HCT116 (cell line): Measurements from ENCODE around the gene CDH9. TPM values are rescaled to one million over a fixed set of nuclear protein-coding genes. Genes with fewer than 3 reads are reported as not detected.

Experiments used
- ATAC-seq: fragments of 200-7000 bp; cut with Tn5 transposase; 2 replicates; pipeline ENCODE4 v1.9.1; 2020; ENCODE audit warnings: mild to moderate bottlenecking, moderate library complexity
- BruUV-seq: library from RNA; stranded (reverse); fragments of 400-500 nt; replicated peaks from 2 replicates; lab custom pipeline; 2021; lab: Mats Ljungman, UMichigan
- CTCF ChIA-PET: fragments of 300-600 bp; sonication (Branson Sonifier 250); formaldehyde crosslinking; loops from one replicate; lab custom pipeline; 2021; ENCODE audit warnings: antibody characterized with exemption; lab: Charles Lee
- POLR2A ChIA-PET: fragments of 300-600, 350-600 bp; sonication (Branson Sonifier 250); formaldehyde crosslinking; loops from one replicate; lab custom pipeline; 2021; ENCODE audit warnings: antibody characterized with exemption; lab: Charles Lee
- RAD21 ChIA-PET, 2 experiments: fragments of 300-600 bp; sonication (Branson Sonifier 250); formaldehyde crosslinking; loops; one replicate each; lab custom pipeline; 2023; ENCODE audit warnings: low total read pairs in 2 of 2; ENCODE audit not compliant: uncharacterized antibody in 2 of 2, unreplicated experiment in 2 of 2, low non-redundant PET in 1 of 2; lab: Charles Lee
- DNase-seq: peaks from one replicate; pipeline ENCODE4 v3.0.0-alpha.2; 2010; ENCODE audit warnings: low read depth, low spot score
- H2AFZ ChIP-seq: fragments of 200-600 bp; shearing (Covaris generic), sonication (generic); 2 replicates; pipeline ENCODE4 v1.6.1; 2017; ENCODE audit warnings: low read depth, mixed run types, mixed read lengths, antibody characterized with exemption, low read length; ENCODE audit not compliant: poor library complexity, severe bottlenecking
- H3K27ac ChIP-seq: 2 replicates; pipeline ENCODE4 v1.5.1; 2012; ENCODE audit warnings: low read depth, low read length
- H3K27me3 ChIP-seq: fragments of 200-600 bp; sonication (generic); 2 replicates; pipeline ENCODE4 v1.6.1; 2016; ENCODE audit warnings: mixed run types, low read length, mixed read lengths; ENCODE audit not compliant: insufficient read depth
- H3K36me3 ChIP-seq, 2 experiments: fragments of 200-500 bp in 1 of 2; fragments of 200-600 bp in 1 of 2; sonication (Bioruptor generic) in 1 of 2; sonication (generic) in 1 of 2; 2 replicates each; pipeline versions ENCODE4 v1.5.1 to v1.6.1; 2014 to 2016; ENCODE audit warnings: low read length in 2 of 2, inconsistent platforms in 1 of 2, mixed read lengths in 1 of 2, mixed run types in 1 of 2; ENCODE audit not compliant: insufficient read depth in 2 of 2, control insufficient read depth in 1 of 2
- H3K4me1 ChIP-seq, 2 experiments: fragments of 200-600 bp in 1 of 2; sonication (generic) in 1 of 2; 2 replicates each; pipeline versions ENCODE4 v1.5.1 to v1.6.1; 2012 to 2017; ENCODE audit warnings: low read length in 2 of 2, inconsistent platforms in 1 of 2, mild to moderate bottlenecking in 1 of 2, mixed read lengths in 1 of 2, mixed run types in 1 of 2, moderate library complexity in 1 of 2; ENCODE audit not compliant: insufficient read depth in 2 of 2, control insufficient read depth in 1 of 2
- H3K4me2 ChIP-seq: fragments of 200-600 bp; sonication (generic); 2 replicates; pipeline ENCODE4 v1.6.1; 2017; ENCODE audit warnings: mixed run types, low read length, mixed read lengths
- H3K4me3 ChIP-seq, 2 experiments: fragments of 200-600 bp in 1 of 2; sonication (generic) in 1 of 2; replicated peaks in 1 of 2; 2 replicates each; pipeline ENCODE4 v1.5.1; 2011 to 2016; ENCODE audit warnings: low read length in 2 of 2, control low read depth in 1 of 2, low read depth in 1 of 2, mild to moderate bottlenecking in 1 of 2, mixed read lengths in 1 of 2, mixed run types in 1 of 2
- H3K79me2 ChIP-seq: fragments of 200-600 bp; sonication (generic); 2 replicates; pipeline ENCODE4 v1.6.1; 2017; ENCODE audit warnings: mild to moderate bottlenecking, mixed run types, low read length, moderate library complexity, mixed read lengths; ENCODE audit not compliant: insufficient read depth
- H3K9ac ChIP-seq: fragments of 200-600 bp; sonication (generic); 2 replicates; pipeline ENCODE4 v1.6.1; 2016; ENCODE audit warnings: low read length, mixed read lengths
- H3K9me2 ChIP-seq: fragments of 200-600 bp; sonication (generic), shearing (Covaris generic); 2 replicates; pipeline ENCODE4 v1.6.1; 2017; ENCODE audit warnings: mixed run types, mild to moderate bottlenecking, moderate library complexity; ENCODE audit not compliant: insufficient read depth
- H3K9me3 ChIP-seq, 2 experiments: fragments of 200-500 bp in 1 of 2; fragments of 200-600 bp in 1 of 2; sonication (Bioruptor generic) in 1 of 2; sonication (generic) in 1 of 2; 2 replicates each; pipeline ENCODE4 v1.6.1; 2014 to 2017; ENCODE audit warnings: low read length in 2 of 2, mixed read lengths in 2 of 2, inconsistent platforms in 1 of 2, low read depth in 1 of 2, mild to moderate bottlenecking in 1 of 2, mixed run types in 1 of 2, moderate library complexity in 1 of 2; ENCODE audit not compliant: control insufficient read depth in 1 of 2, insufficient read depth in 1 of 2
- H4K20me1 ChIP-seq: fragments of 200-600 bp; sonication (generic), shearing (Covaris generic); 2 replicates; pipeline ENCODE4 v1.6.1; 2017; ENCODE audit warnings: mixed run types, mild to moderate bottlenecking, moderate library complexity; ENCODE audit not compliant: insufficient read depth
- ELF1 ChIP-seq: IDR thresholded peaks from 2 replicates; pipeline ENCODE4 v1.6.1; 2012; ENCODE audit warnings: low read depth, borderline replicate concordance
- SIN3A ChIP-seq: IDR thresholded peaks from 2 replicates; pipeline ENCODE4 v1.6.1; 2012; ENCODE audit warnings: low read depth
- SRF ChIP-seq: IDR thresholded peaks from 2 replicates; pipeline ENCODE4 v1.6.1; 2012; ENCODE audit warnings: low read depth
- TCF7L2 ChIP-seq: IDR thresholded peaks from 2 replicates; pipeline ENCODE4 v1.7.0; 2011; ENCODE audit warnings: borderline replicate concordance, inconsistent platforms; ENCODE audit not compliant: insufficient read depth, insufficient read length; ENCODE audit errors: extremely low read depth
- YY1 ChIP-seq: IDR thresholded peaks from 2 replicates; pipeline ENCODE4 v1.6.1; 2011; ENCODE audit warnings: low read length, low read depth, moderate library complexity, mild to moderate bottlenecking; ENCODE audit not compliant: insufficient replicate concordance; ENCODE audit errors: extremely low read depth
- intact Hi-C: fragments of 100-400 bp; cut with micrococcal nuclease; formaldehyde crosslinking; loops from 2 replicates; pipeline ENCODE4 v1.10.0; 2022
- total RNA-seq: library from RNA; stranded (reverse); gene quantifications from one replicate; pipeline ENCODE4 v1.2.1, GENCODE V29; 2021; ENCODE audit not compliant: unreplicated experiment
- TF ChIP-seq, protein P1 (sequence below), 3 experiments: fragments of 200-600 bp in 1 of 3; sonication (generic) in 1 of 3; IDR thresholded peaks in 2 of 3; conservative IDR thresholded peaks in 1 of 3; 2 replicates each; pipeline ENCODE4 v1.5.1; 2012 to 2017; ENCODE audit warnings: low read depth in 2 of 3, low read length in 2 of 3, antibody characterized with exemption in 1 of 3, borderline replicate concordance in 1 of 3, control low read depth in 1 of 3, mild to moderate bottlenecking in 1 of 3, mixed read lengths in 1 of 3, mixed run types in 1 of 3, moderate library complexity in 1 of 3; ENCODE audit not compliant: insufficient read depth in 1 of 3
- TF ChIP-seq, protein P2 (sequence below): IDR thresholded peaks from 2 replicates; pipeline ENCODE4 v1.6.1; 2012

Gene CDH9
- total RNA-seq, 1 experiment from 2014 or later: not detected

- TF ChIP-seq TCF7L2 (no peak), SIN3A (no peak), SRF (no peak), YY1 (no peak), ELF1 (no peak)
- TF ChIP-seq, protein P1, sequence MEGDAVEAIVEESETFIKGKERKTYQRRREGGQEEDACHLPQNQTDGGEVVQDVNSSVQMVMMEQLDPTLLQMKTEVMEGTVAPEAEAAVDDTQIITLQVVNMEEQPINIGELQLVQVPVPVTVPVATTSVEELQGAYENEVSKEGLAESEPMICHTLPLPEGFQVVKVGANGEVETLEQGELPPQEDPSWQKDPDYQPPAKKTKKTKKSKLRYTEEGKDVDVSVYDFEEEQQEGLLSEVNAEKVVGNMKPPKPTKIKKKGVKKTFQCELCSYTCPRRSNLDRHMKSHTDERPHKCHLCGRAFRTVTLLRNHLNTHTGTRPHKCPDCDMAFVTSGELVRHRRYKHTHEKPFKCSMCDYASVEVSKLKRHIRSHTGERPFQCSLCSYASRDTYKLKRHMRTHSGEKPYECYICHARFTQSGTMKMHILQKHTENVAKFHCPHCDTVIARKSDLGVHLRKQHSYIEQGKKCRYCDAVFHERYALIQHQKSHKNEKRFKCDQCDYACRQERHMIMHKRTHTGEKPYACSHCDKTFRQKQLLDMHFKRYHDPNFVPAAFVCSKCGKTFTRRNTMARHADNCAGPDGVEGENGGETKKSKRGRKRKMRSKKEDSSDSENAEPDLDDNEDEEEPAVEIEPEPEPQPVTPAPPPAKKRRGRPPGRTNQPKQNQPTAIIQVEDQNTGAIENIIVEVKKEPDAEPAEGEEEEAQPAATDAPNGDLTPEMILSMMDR (IDR thresholded peaks at IDR 0.05 in 2 of 3, conservative IDR thresholded peaks at IDR 0.05 in 1 of 3; ENCODE audit: borderline replicate concordance in 1 of 3, insufficient read depth in 1 of 3, low read depth in 2 of 3, low read length in 2 of 3): no peak
- TF ChIP-seq, protein P2, sequence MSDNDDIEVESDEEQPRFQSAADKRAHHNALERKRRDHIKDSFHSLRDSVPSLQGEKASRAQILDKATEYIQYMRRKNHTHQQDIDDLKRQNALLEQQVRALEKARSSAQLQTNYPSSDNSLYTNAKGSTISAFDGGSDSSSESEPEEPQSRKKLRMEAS: no peak
- H3K27ac ChIP-seq: no peak overlapping the region
- no peak overlapping the region for H3K4me3 ChIP-seq
- RAD21 ChIA-PET: no interaction called here
- peaks cover 7 to 10% of the 10 kb centered on the region in 2 experiments; a peak in 2 of 4 replicates for H3K9me3 ChIP-seq
- no peak for DNase-seq
- H3K4me1 ChIP-seq: no peaks in the 10 kb centered on the region
- no peak for ATAC-seq
- BruUV-seq: no TSS peak
- CTCF ChIA-PET: no interaction called here
- H3K79me2 ChIP-seq: no peaks in the 10 kb centered on the region
- H3K4me2 ChIP-seq: no peak overlapping the region
- H4K20me1 ChIP-seq: no peaks in the 10 kb centered on the region
- intact Hi-C loops: no loop called here
- H3K27me3 ChIP-seq: no peaks in the 10 kb centered on the region
- H3K9ac ChIP-seq: no peak overlapping the region
- no peaks in the 10 kb centered on the region for H3K36me3 ChIP-seq
- no peaks in the 10 kb centered on the region for H3K9me2 ChIP-seq
- POLR2A ChIA-PET: no interaction called here
- no peak overlapping the region for H2AFZ ChIP-seq
These were observed 49.4 kb upstream of the CDH9 start for GRCh38 chr5:27087747-27088146.
